HG03378 (cell line): Measurements from ENCODE around the gene LIPA.
"Not testable (repeated sequence)": the region's sequence is repeated elsewhere in the genome, so short reads cannot be mapped to it uniquely, and the experiment has no call there.

Source experiments
- ATAC-seq: cut with Tn5 transposase; IDR thresholded peaks from one replicate; pipeline ENCODE4 v1.9.1; 2021; ENCODE audit warnings: mild to moderate bottlenecking, moderate library complexity; ENCODE audit not compliant: unreplicated experiment

Gene LIPA

GRCh38 chr10:89271532-89271931 is 20.0 kb upstream of the LIPA start:
- ATAC-seq: no peak

- no peak for ATAC-seq
These were observed 18.5 kb upstream of the LIPA start for GRCh38 chr10:89270153-89270483.

- ATAC-seq: no peak
These were observed 18.0 kb upstream of the LIPA start for GRCh38 chr10:89269433-89270152.

- ATAC-seq: no peak
These were observed 15.3 kb upstream of the LIPA start for GRCh38 chr10:89266721-89267453.

- no peak for ATAC-seq
These were observed 12.0 kb upstream of the LIPA start for GRCh38 chr10:89263531-89263930.

- ATAC-seq: no peak
These were observed 11.5 kb upstream of the LIPA start for GRCh38 chr10:89263091-89263490.

GRCh38 chr10:89262086-89263051 is 10.8 kb upstream of the LIPA start:
- ATAC-seq: no peak

GRCh38 chr10:89258881-89259280 is 7.3 kb upstream of the LIPA start:
- ATAC-seq: no peak

GRCh38 chr10:89257581-89257980 is 6.0 kb upstream of the LIPA start:
- ATAC-seq: no peak

GRCh38 chr10:89256962-89257361 is 5.4 kb upstream of the LIPA start:
- no peak for ATAC-seq

GRCh38 chr10:89256340-89256739 is 4.8 kb upstream of the LIPA start:
- no peak for ATAC-seq

- ATAC-seq: no peak
These were observed 4.2 kb upstream of the LIPA start for GRCh38 chr10:89255793-89256192.

- not testable (repeated sequence) for ATAC-seq
These were observed 3.6 kb upstream of the LIPA start for GRCh38 chr10:89255091-89255579.

- ATAC-seq: no peak
These were observed 630 bp upstream of the LIPA start for GRCh38 chr10:89252225-89252585.

- no peak for ATAC-seq
These were observed 638 bp downstream of the LIPA start for GRCh38 chr10:89250865-89251408.

- ATAC-seq: no peak
These were observed 2.6 kb downstream of the LIPA start for GRCh38 chr10:89248990-89249389.

GRCh38 chr10:89247623-89248022 is 4.0 kb downstream of the LIPA start:
- not testable (repeated sequence) for ATAC-seq

GRCh38 chr10:89245802-89246201 is 5.8 kb downstream of the LIPA start:
- ATAC-seq: no peak

GRCh38 chr10:89242840-89243568 is 8.6 kb downstream of the LIPA start:
- no peak for ATAC-seq

GRCh38 chr10:89242345-89242684 is 9.3 kb downstream of the LIPA start:
- ATAC-seq: no peak
